Caco-2 (cell line): ENCODE results near the gene CORIN. TPM values are rescaled to one million over a fixed set of nuclear protein-coding genes. Genes with fewer than 3 reads are reported as not detected.

Experiments
- microRNA-seq: library from miRNA; unstranded; fragments of <30 nt; microRNA quantifications from one replicate; pipeline ENCODE4 v1.2.0, GENCODE V29; 2022
- total RNA-seq: library from RNA; stranded (reverse); gene quantifications from 2 replicates; pipeline ENCODE4 v1.2.3, GENCODE V29; 2022

Gene CORIN
- total RNA-seq, 1 experiment from 2014 or later = 0.27 TPM

Small RNA genes within 50 kb of the gene (microRNA-seq; reads per million reads assigned to microRNA genes)
- gene MIR8053 = not detected

Other genes with a start within 250 kb of the CORIN start
- gene NFXL1, start 76.5 kb upstream of the CORIN start, total RNA-seq = 22.5 and 22.8 TPM in 2 replicates
- 1.5 and 1.8 TPM in 2 replicates for gene CNGA1, start 178.6 kb upstream of the CORIN start, total RNA-seq
- gene NIPAL1, start 178.7 kb upstream of the CORIN start, total RNA-seq = 17.0 and 18.1 TPM in 2 replicates